Fibroblast of skin of left quadriceps (primary cell): ENCODE measurements around the gene SAMD14.

ENCODE experiments used
- DNase-seq, 2 experiments: peaks; one replicate each; pipeline ENCODE4 v3.0.0-alpha.2; 2013; ENCODE audit warnings: low read depth in 2 of 2

SAMD14 gene

GRCh38 chr17:50129728-50130558 is at the start of gene SAMD14:
Gene SAMD14, minus strand, starts transcription at chr17:50130160. Its CDS starts 5,201 bp downstream, at chr17:50124959.
- no peak for DNase-seq

- DNase-seq: no peak
Measured at GRCh38 chr17:50177983-50178834, 48.2 kb upstream of the SAMD14 start.

- no peak for DNase-seq
Measured at GRCh38 chr17:50177476-50177875, 47.5 kb upstream of the SAMD14 start.

GRCh38 chr17:50176559-50177357 is 46.8 kb upstream of the SAMD14 start:
- DNase-seq: no peak

- no peak for DNase-seq
Measured at GRCh38 chr17:50175035-50175807, 45.3 kb upstream of the SAMD14 start.

GRCh38 chr17:50174444-50174843 is 44.5 kb upstream of the SAMD14 start:
- no peak for DNase-seq

GRCh38 chr17:50173335-50173941 is 43.5 kb upstream of the SAMD14 start:
- peak in 1 of 2 experiments; percentile 44 for DNase-seq

GRCh38 chr17:50172936-50173334 is 43.0 kb upstream of the SAMD14 start:
- no peak for DNase-seq

- no peak for DNase-seq
Measured at GRCh38 chr17:50172130-50172529, 42.2 kb upstream of the SAMD14 start.

GRCh38 chr17:50171371-50172071 is 41.6 kb upstream of the SAMD14 start:
- no peak for DNase-seq

- DNase-seq: no peak
Measured at GRCh38 chr17:50170662-50171370, 40.9 kb upstream of the SAMD14 start.

- no peak for DNase-seq
Measured at GRCh38 chr17:50169881-50170459, 40.0 kb upstream of the SAMD14 start.

- peak in 1 of 2 experiments; percentile 57 for DNase-seq
Measured at GRCh38 chr17:50169121-50169764, 39.3 kb upstream of the SAMD14 start.

- DNase-seq: no peak
Measured at GRCh38 chr17:50168319-50168718, 38.4 kb upstream of the SAMD14 start.

GRCh38 chr17:50167371-50167770 is 37.4 kb upstream of the SAMD14 start:
- no peak for DNase-seq

GRCh38 chr17:50166518-50167181 is 36.7 kb upstream of the SAMD14 start:
- no peak for DNase-seq

- no peak for DNase-seq
Measured at GRCh38 chr17:50165867-50166517, 36.0 kb upstream of the SAMD14 start, which contains the start of gene SGCA. Gene SGCA, plus strand, starts transcription at chr17:50166005. Its CDS starts 36 bp downstream, at chr17:50166041.
